Breast epithelium (tissue), 3 donors: ENCODE results near the gene PMP22.

Source experiments
- CTCF ChIP-seq, 3 donors: fragments of 450-650 bp; IDR thresholded peaks; one replicate each; pipeline ENCODE4 v1.5.1; 2016 to 2017; ENCODE audit warnings: antibody characterized with exemption in 3 of 3, mild to moderate bottlenecking in 3 of 3, moderate library complexity in 3 of 3
- POLR2A ChIP-seq: fragments of 450-650 bp; IDR thresholded peaks from one replicate; pipeline ENCODE4 v1.6.1; 2016; ENCODE audit warnings: antibody characterized with exemption, mild to moderate bottlenecking, moderate library complexity

GRCh38 chr17:15255713-15256454 is 9.2 kb downstream of the PMP22 start:
- TF ChIP-seq POLR2A: no peak
- TF ChIP-seq CTCF (IDR thresholded peaks at IDR 0.05): no peak
